ENCODE measurements around the gene FBXO3. TPM values are rescaled to one million over a fixed set of nuclear protein-coding genes. Genes with fewer than 3 reads are reported as not detected.

The FBXO3 gene
- total RNA-seq, 4 donors from 2014 or later: 27.8 to 36.3 (median 28.7) TPM

DNA sequence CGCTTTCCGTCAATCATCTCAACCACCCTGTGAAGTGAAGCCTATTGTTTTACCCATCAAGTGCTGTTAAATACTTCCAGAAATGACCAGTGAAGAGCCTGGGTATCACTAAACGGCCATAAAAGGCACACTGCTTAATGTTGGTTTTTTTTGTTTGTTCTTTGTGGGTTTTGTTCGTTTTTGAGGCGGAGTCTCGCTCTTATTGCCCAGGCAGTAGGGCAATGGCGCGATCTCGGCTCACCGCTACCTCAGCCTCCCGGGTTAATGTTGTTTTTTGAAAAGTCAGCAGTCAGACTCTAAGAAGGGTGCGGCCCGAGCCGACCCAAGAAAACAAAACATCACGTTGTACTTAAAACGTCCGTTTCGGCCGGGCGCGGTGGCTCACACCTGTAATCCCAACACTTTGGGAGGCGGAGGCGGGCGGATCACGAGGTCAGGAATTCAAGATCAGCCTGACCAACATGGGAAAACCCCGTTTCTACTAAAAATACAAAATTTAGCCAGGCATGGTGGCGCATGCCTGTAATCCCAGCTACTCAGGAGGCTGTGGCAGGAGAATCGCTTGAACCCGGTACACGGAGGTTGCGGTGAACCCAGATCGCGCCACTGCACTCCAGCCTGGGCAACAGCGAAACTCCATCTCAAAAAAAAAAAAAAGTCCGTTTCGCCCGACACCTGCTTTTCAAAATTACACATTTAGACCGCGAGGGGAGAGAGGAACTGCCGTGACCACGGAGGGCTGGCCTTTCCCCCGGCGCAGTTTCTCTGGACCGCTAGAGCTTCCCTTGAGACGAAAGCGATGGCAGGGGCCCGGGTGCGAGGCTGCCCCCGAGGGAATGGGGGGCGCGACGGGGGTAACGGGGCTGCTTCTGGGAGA lies 38.8 kb downstream of the FBXO3 start:
- Histone ChIP-seq H3K27ac (peak overlapping the region; percentile 91 to 98 (median 96)), H3K36me3 (peaks cover 0 to 19% (median 0%) of the 10 kb centered on the region in 3 donors), H3K9me3 (no peaks in the 10 kb centered on the region), H3K27me3 (no peaks in the 10 kb centered on the region), H3K4me1 (peaks cover 0 to 54% (median 28%) of the 10 kb centered on the region in 4 donors), H3K4me3 (peak overlapping the region; percentile 76 to 89 (median 81))
- DNase-seq (ENCODE audit: low spot score in 2 of 2): peak in 1 of 2 donors; percentile 29
- WGBS, 2 donors: 1% methylated on average over 47 to 53 of the region's 53 CpGs
- TF ChIP-seq EP300 (IDR thresholded peaks at IDR 0.05) (no peak), POLR2A (IDR thresholded peaks at IDR 0.05) (no peak)
- TF ChIP-seq, protein P1, sequence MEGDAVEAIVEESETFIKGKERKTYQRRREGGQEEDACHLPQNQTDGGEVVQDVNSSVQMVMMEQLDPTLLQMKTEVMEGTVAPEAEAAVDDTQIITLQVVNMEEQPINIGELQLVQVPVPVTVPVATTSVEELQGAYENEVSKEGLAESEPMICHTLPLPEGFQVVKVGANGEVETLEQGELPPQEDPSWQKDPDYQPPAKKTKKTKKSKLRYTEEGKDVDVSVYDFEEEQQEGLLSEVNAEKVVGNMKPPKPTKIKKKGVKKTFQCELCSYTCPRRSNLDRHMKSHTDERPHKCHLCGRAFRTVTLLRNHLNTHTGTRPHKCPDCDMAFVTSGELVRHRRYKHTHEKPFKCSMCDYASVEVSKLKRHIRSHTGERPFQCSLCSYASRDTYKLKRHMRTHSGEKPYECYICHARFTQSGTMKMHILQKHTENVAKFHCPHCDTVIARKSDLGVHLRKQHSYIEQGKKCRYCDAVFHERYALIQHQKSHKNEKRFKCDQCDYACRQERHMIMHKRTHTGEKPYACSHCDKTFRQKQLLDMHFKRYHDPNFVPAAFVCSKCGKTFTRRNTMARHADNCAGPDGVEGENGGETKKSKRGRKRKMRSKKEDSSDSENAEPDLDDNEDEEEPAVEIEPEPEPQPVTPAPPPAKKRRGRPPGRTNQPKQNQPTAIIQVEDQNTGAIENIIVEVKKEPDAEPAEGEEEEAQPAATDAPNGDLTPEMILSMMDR (IDR thresholded peaks at IDR 0.05): no peak

DNA sequence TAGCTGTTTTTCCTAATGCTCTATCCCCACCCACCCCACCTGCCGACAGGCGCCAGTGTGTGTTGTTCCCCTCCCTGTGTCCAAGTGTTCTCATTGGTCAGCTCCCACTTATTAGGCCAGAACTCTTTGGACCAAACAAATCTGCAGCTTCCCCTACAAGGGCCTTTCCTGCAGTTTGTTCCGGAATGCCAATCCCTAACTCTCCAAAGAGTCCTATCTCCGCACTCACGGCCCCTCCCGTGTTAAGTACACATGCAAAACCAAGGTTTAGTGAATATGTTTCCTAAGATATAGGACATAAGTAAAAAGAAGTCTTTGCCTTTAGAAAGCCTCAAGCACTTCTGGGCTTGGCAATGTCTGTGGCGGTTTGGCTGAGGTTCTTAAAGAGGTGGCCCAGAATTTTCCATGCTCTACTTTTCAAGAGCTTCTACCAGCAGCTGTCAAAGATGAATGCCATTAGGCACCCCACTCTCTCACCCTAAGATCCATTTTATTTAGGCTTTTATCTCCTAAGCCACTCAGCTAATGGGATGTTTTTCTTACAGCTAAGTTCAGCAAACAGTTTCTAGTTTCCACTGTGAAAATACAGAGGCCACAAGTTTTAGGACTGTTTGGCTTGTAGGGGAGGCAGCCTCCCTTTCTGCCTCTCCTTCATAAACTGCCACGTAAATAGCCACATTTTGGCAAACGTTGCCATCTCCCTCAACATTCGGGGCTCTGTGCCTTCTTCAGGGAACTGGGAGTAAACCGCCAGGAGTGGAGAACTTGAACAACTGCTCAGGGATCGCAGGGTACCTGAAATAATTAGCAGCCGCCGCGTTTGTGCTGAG lies 39.7 kb downstream of the FBXO3 start:
- TF ChIP-seq, protein P1 (IDR thresholded peaks at IDR 0.05): no peak
- TF ChIP-seq EP300 (IDR thresholded peaks at IDR 0.05) (peak in 1 of 2 donors; percentile 51), POLR2A (IDR thresholded peaks at IDR 0.05) (no peak)
- 9 to 14% methylated on average over 15 of the region's 15 CpGs for WGBS, 2 donors
- H3K4me3 ChIP-seq: peak overlapping the region; percentile 76 to 89 (median 81)
- peaks cover 0 to 19% (median 0%) of the 10 kb centered on the region in 3 donors for H3K36me3 ChIP-seq
- no peaks in the 10 kb centered on the region for H3K27me3 ChIP-seq
- H3K27ac ChIP-seq: peak overlapping the region; percentile 91 to 98 (median 96)
- peak in 1 of 2 donors; percentile 44 for DNase-seq (ENCODE audit: low spot score in 2 of 2)
- peaks cover 0 to 62% (median 33%) of the 10 kb centered on the region in 4 donors for H3K4me1 ChIP-seq
- H3K9me3 ChIP-seq: no peaks in the 10 kb centered on the region

DNA sequence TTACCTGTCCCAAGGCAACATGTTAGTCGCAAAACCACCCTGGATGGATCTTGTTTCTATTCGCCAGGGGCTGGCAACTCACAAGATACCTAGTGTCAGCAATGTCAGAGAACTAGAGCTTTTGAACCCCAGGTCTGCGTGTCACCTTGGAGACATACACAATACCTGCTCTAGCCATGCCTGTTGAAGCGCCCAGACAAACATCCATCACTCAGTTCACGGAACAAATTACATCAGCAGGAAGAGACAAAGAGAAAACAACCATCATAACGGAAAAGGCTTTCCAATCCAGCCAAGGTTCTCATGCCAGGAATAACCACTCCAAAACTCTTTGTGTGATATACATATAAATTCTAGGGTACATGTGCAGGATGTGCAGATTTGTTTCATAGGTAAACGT lies 40.3 kb downstream of the FBXO3 start:
- Histone ChIP-seq H3K9me3 (no peaks in the 10 kb centered on the region), H3K4me1 (peaks cover 0 to 69% (median 33%) of the 10 kb centered on the region in 4 donors), H3K27ac (peak overlapping the region; percentile 91 to 98 (median 96)), H3K27me3 (no peaks in the 10 kb centered on the region), H3K36me3 (peaks cover 0 to 23% (median 0%) of the 10 kb centered on the region in 3 donors), H3K4me3 (peak overlapping the region; percentile 26 to 89 (median 81))
- no peak for DNase-seq (ENCODE audit: low spot score in 2 of 2)
- TF ChIP-seq POLR2A (IDR thresholded peaks at IDR 0.05) (no peak), EP300 (IDR thresholded peaks at IDR 0.05) (no peak)
- TF ChIP-seq, protein P1 (IDR thresholded peaks at IDR 0.05): no peak
- WGBS, 2 donors: 58 to 61% methylated on average over 7 of the region's 7 CpGs

DNA sequence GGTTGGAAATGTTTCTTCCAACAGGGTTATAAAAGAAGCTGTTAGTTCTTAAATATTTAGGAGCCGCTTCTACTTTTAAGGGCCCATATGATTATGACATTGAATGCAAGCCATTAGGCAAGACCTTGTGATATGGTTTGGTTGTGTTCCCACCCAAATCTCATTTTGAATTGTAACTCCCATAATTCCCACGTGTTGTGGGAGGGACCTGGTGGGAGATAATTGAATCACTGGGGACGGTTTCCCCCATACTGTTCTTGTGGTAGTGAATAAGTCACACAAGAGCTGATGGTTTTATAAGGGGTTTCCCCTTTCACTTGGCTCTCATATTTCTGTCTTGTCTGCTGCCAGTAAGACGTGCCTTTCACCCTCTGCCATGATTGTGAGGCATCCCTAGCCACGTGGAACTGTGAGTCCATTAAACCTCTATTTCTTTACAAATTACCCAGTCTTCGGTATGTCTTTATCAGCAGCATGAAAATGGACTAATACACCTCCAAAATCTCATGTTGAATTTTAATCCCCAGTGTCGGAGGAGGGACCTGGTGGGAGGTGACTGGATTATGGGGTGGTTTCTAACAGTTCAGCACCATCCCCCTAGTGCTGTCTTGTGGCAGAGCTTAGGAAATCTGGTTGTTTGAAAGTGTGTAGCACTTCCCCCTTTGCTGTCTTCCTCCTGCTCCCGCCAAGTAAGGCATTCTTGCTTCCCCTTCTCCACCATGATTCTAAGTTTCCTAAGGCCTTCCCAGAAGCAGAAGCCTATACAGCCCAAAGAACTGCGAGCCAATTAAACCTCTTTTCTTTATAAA lies 42.4 kb downstream of the FBXO3 start:
- H3K27me3 ChIP-seq: no peaks in the 10 kb centered on the region
- peak overlapping the region in 1 of 4 donors; percentile 0 for H3K4me3 ChIP-seq
- TF ChIP-seq POLR2A (IDR thresholded peaks at IDR 0.05) (no peak), EP300 (IDR thresholded peaks at IDR 0.05) (peak in 1 of 2 donors; percentile 46)
- TF ChIP-seq, protein P1 (IDR thresholded peaks at IDR 0.05): no peak
- no peaks in the 10 kb centered on the region for H3K9me3 ChIP-seq
- H3K36me3 ChIP-seq: peaks cover 0 to 27% (median 0%) of the 10 kb centered on the region in 3 donors
- no peak for DNase-seq (ENCODE audit: low spot score in 2 of 2)
- 63 to 67% methylated on average over 9 of the region's 9 CpGs for WGBS, 2 donors
- H3K4me1 ChIP-seq: peaks cover 0 to 66% (median 31%) of the 10 kb centered on the region in 4 donors
- peak overlapping the region in 2 of 4 donors; percentile 96 to 98 for H3K27ac ChIP-seq

All from tibial nerve (tissue), 4 donors.